Upper lobe of left lung (tissue), 6 donors: Measurements from ENCODE around the gene APOA5. TPM values are rescaled to one million over a fixed set of nuclear protein-coding genes. Genes with fewer than 3 reads are reported as not detected.
"Not testable (repeated sequence)": the region's sequence is repeated elsewhere in the genome, so short reads cannot be mapped to it uniquely, and the experiment has no call there.

Experiments
- ATAC-seq, 2 donors: fragments of 200-7000 bp; cut with Tn5 transposase; one replicate each; pipeline ENCODE4 v1.9.1; 2022; ENCODE audit warnings: mild to moderate bottlenecking in 2 of 2, moderate library complexity in 2 of 2; ENCODE audit not compliant: low FRiP score in 2 of 2
- DNase-seq, 2 donors: peaks; one replicate each; pipeline ENCODE4 v3.0.0-alpha.2; 2019 to 2020
- H3K27ac ChIP-seq, 4 donors: fragments of 200-600 bp; sonication (generic); one replicate each; pipeline ENCODE4 v1.5.1; 2016 to 2019
- H3K27me3 ChIP-seq, 4 donors: fragments of 200-600 bp; sonication (generic); one replicate each; pipeline ENCODE4 v1.5.1; 2017 to 2019
- H3K36me3 ChIP-seq, 4 donors: fragments of 200-600 bp; sonication (generic); one replicate each; pipeline ENCODE4 v1.5.1; 2016 to 2019
- H3K4me1 ChIP-seq, 4 donors: fragments of 200-600 bp; sonication (generic); one replicate each; pipeline ENCODE4 v1.5.1; 2018 to 2019
- H3K4me3 ChIP-seq, 4 donors: fragments of 200-600 bp; sonication (generic); one replicate each; pipeline ENCODE4 v1.5.1; 2017 to 2019; ENCODE audit warnings: mild to moderate bottlenecking in 2 of 4, moderate library complexity in 1 of 4
- H3K9me3 ChIP-seq, 4 donors: fragments of 200-600 bp; sonication (generic); one replicate each; pipeline ENCODE4 v1.5.1; 2018 to 2019
- EP300 ChIP-seq, 4 donors: sonication (generic); formaldehyde crosslinking; IDR thresholded peaks; one replicate each; pipeline ENCODE4 v1.5.1; 2017; ENCODE audit warnings: antibody characterized with exemption in 4 of 4, control low read depth in 2 of 4
- POLR2A ChIP-seq, 4 donors: fragments of 450-650 bp; IDR thresholded peaks; one replicate each; pipeline ENCODE4 v1.5.1; 2016 to 2017; ENCODE audit warnings: antibody characterized with exemption in 4 of 4, mild to moderate bottlenecking in 2 of 4
- POLR2AphosphoS5 ChIP-seq, 2 donors: sonication (generic); formaldehyde crosslinking; IDR thresholded peaks; one replicate each; pipeline ENCODE4 v1.5.1; 2017; ENCODE audit warnings: antibody characterized with exemption in 2 of 2
- WGBS, 2 donors: methylation state at CpG; one replicate each; pipeline ENCODE4 v1.1.5; 2017 to 2018; 5-methylcytosine and 5-hydroxymethylcytosine counted together
- total RNA-seq, 6 donors: library from RNA; depleted of rRNA in 4 of 6; stranded (reverse); fragments of >200 nt in 4 of 6; gene quantifications; one replicate each; pipeline versions ENCODE4 v1.1.0 to v1.2.1, GENCODE V29; 2016 to 2021
- TF ChIP-seq, protein P1 (sequence below), 6 experiments: fragments of 450-650 bp in 4 of 6; fragments of 200-600 bp in 2 of 6; sonication (generic) in 2 of 6; IDR thresholded peaks; one replicate each; pipeline ENCODE4 v1.5.1; 2016 to 2019; ENCODE audit warnings: antibody characterized with exemption in 6 of 6
- donor health status: DM: no; HTN: no; CAD: no; lungs with moderate emphysema.
- donor health status: DM: no; HTN: yes; CAD: no; lungs with severe emphysema.

Gene APOA5
- total RNA-seq, 6 donors from 2014 or later = 0.20 to 0.57 TPM; not detected in 4

DNA sequence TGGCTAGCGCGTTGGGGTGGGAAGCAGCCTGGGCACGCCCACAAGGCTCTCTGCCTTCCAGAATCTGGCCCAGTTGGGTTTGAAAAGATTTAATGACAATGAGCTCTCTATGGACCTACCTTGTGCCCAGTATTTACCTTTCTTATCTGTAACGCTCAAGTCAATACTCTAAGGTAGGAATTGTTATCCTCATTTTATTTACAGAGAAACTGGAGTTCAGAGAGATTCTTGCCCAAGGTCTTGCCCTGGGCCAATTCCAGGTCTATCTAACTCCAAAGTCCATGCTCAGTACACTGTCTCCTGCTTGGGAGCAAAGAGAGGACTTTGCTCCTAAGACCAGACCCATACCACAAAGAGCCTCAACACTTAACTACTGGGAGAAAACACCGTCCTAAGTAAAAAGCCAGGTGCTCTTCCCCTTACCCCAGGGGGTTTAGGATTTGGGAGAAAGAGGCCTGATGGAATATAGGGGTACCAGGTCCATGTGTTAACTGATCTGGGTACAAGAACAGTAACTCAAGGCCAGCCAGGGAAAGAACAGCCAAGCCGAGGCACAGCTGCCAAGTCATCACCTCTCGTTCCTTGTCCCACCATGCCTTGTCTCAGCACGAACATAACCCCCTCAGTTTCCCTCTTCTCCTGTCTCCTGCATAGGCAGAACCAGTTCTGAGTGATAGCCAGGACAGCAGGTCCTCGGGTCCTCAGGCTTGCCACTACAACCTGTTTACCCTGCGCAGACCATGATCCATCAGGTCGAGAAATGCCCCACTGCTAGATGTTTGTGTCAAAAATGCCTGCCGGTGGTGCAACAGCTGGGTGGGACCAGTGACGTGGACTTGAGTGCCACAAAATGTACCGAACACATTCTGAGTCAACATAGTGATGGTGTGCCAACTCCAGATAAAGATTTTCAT lies 16.8 kb upstream of the APOA5 start:
- Histone ChIP-seq H3K27me3 (no peaks in the 10 kb centered on the region), H3K9me3 (no peaks in the 10 kb centered on the region), H3K4me1 (peaks cover 0 to 11% (median 0%) of the 10 kb centered on the region in 4 donors), H3K27ac (peak overlapping the region; percentile 58 to 88 (median 78)), H3K4me3 (no peak overlapping the region), H3K36me3 (no peaks in the 10 kb centered on the region)
- WGBS, 2 donors = 55 to 64% methylated on average over 14 of the region's 14 CpGs
- ATAC-seq (peak; percentile 71 to 84), DNase-seq (peak in 1 of 2 donors; percentile 86)
- TF ChIP-seq POLR2A (IDR thresholded peaks at IDR 0.05) (no peak), EP300 (IDR thresholded peaks at IDR 0.05) (peak in 3 of 4 donors; percentile 61 to 94 (median 91)), POLR2AphosphoS5 (IDR thresholded peaks at IDR 0.05) (peak; percentile 36 to 42)

DNA sequence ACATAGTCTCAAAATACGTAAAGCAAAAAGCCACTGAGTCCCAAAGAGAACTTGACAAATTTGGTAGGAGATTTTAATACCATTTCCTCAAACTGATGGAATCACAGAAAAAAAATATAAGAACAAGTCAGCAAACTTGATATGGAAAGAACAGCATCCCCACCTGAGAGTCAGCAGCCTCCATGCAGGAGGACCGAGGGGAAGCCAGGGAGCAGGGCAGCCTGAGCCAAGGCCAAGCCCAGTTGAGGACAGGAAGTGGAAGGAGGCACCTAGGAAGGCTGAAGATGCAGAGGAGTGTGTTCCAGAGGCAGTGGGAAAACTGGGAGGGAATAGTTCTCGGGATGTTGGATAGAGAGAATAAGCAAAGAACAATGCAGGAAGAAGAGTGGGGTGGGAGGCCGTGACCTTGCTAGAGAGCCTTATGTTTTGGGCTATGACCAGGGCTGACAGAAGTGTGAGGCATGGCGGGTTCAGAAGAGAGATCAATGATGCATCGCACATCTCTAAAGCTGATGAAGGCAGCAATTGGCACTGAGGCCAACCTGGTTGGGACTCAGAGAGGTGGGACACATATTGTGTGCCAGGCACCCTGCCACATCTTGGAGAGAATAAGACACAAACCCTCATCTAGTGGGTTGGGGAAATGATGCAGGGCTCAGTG lies 16.1 kb upstream of the APOA5 start:
- WGBS, 2 donors = 92 to 94% methylated on average over 6 of the region's 6 CpGs

DNA sequence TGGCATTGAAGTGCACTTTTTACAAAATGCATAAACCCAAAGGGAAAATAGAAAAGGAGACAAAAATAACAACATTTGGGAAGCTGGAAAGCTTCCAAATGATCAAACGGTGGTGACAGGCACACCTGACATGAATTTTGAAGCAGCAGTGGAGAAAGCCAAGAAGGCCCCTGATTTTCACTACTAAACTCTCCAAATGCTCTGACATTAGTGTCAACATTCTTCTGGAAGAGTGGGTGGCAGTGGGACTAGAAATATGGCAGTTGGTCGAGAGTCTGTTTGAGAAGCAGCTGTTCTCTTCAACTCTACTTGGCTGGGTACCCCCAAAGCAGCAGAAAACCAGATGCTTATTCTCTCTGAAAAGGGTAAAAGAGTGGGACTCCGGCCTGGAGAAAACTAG lies 12.3 kb upstream of the APOA5 start:
- WGBS, 2 donors = 51 to 59% methylated on average over 3 of the region's 3 CpGs
- no peaks in the 10 kb centered on the region for H3K36me3 ChIP-seq
- no peak for DNase-seq
- peaks cover 0 to 11% (median 0%) of the 10 kb centered on the region in 4 donors for H3K4me1 ChIP-seq
- H3K27me3 ChIP-seq = no peaks in the 10 kb centered on the region
- no peak for TF ChIP-seq EP300 (IDR thresholded peaks at IDR 0.05)
- TF ChIP-seq POLR2A (IDR thresholded peaks at IDR 0.05) = no peak
- TF ChIP-seq POLR2AphosphoS5 (IDR thresholded peaks at IDR 0.05) = no peak
- TF ChIP-seq, protein P1, sequence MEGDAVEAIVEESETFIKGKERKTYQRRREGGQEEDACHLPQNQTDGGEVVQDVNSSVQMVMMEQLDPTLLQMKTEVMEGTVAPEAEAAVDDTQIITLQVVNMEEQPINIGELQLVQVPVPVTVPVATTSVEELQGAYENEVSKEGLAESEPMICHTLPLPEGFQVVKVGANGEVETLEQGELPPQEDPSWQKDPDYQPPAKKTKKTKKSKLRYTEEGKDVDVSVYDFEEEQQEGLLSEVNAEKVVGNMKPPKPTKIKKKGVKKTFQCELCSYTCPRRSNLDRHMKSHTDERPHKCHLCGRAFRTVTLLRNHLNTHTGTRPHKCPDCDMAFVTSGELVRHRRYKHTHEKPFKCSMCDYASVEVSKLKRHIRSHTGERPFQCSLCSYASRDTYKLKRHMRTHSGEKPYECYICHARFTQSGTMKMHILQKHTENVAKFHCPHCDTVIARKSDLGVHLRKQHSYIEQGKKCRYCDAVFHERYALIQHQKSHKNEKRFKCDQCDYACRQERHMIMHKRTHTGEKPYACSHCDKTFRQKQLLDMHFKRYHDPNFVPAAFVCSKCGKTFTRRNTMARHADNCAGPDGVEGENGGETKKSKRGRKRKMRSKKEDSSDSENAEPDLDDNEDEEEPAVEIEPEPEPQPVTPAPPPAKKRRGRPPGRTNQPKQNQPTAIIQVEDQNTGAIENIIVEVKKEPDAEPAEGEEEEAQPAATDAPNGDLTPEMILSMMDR (IDR thresholded peaks at IDR 0.05) = no peak
- no peak overlapping the region for H3K4me3 ChIP-seq
- no peak for ATAC-seq
- no peaks in the 10 kb centered on the region for H3K9me3 ChIP-seq
- no peak overlapping the region for H3K27ac ChIP-seq

More for the DNA sequence above, 16.1 kb upstream of the APOA5 start:
- TF ChIP-seq, protein P1 (IDR thresholded peaks at IDR 0.05) = no peak
- TF ChIP-seq POLR2A (IDR thresholded peaks at IDR 0.05) (no peak), POLR2AphosphoS5 (IDR thresholded peaks at IDR 0.05) (no peak), EP300 (IDR thresholded peaks at IDR 0.05) (no peak)
- no peak for ATAC-seq
- Histone ChIP-seq H3K27me3 (no peaks in the 10 kb centered on the region), H3K36me3 (no peaks in the 10 kb centered on the region), H3K9me3 (no peaks in the 10 kb centered on the region), H3K4me3 (no peak overlapping the region), H3K27ac (peak overlapping the region in 3 of 4 donors; percentile 38 to 88 (median 78)), H3K4me1 (peaks cover 0 to 11% (median 0%) of the 10 kb centered on the region in 4 donors)
- DNase-seq = no peak

DNA sequence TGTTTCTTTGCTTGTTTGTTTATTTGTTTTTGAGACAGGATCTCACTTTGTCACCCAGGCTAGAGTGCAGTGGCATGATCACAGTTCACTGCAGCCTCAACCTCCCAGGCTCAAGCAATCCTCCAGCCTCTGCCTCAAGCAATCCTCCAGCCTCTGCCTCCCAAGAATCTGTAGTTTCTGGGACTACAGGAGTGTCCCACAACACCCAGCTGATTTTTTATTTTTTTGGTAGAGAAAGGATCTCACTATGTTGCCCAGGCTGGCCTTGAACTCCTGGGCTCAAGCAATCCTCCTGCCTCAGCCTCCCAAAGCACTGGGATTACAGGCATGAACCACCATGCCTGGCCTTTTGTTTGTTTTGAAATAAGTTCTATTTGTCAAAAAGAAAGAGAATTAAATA lies 10.0 kb upstream of the APOA5 start:
- H3K27ac ChIP-seq, ATAC-seq, H3K9me3 ChIP-seq, H3K4me3 ChIP-seq, H3K27me3 ChIP-seq, H3K36me3 ChIP-seq, DNase-seq, H3K4me1 ChIP-seq: not testable (repeated sequence)

DNA sequence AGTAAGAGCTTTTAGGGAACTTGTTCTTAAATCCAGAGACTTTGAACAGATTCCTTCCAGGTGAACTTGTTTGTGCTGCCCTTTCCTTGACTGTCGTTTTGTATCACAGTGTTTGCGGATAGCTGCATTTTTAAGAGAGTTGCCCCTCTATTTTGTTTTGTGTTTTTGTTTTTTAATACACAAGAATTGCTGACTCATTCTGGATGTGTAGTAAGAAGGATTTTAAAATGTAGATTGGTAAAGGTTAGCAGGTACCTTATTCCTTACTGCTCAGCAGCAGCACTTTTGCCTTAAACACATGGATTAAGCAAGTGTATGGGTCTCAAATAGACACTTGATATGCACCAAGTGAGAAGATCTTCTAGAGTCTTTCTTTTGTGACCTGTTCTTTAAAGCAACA lies 8.9 kb upstream of the APOA5 start:
- Histone ChIP-seq H3K4me3 (no peak overlapping the region), H3K4me1 (no peaks in the 10 kb centered on the region), H3K27ac (no peak overlapping the region), H3K27me3 (no peaks in the 10 kb centered on the region), H3K36me3 (no peaks in the 10 kb centered on the region), H3K9me3 (no peaks in the 10 kb centered on the region)
- DNase-seq (no peak), ATAC-seq (no peak)
- 92 to 97% methylated on average over 2 of the region's 2 CpGs for whole genome bisulfite sequencing, 2 donors
- TF ChIP-seq POLR2AphosphoS5 (IDR thresholded peaks at IDR 0.05) (no peak), EP300 (IDR thresholded peaks at IDR 0.05) (no peak), POLR2A (IDR thresholded peaks at IDR 0.05) (no peak)
- TF ChIP-seq, protein P1 (IDR thresholded peaks at IDR 0.05) = no peak
